Hematopoietic multipotent progenitor cell treated with erythropoietin and hydrocortisone succinate and interleukin-3 and kit ligand, for 6 days (in vitro differentiated cells): ENCODE results near the gene PIP4K2B.
A peak's percentile ranks its signal among the peaks of the same experiment; 100 is the strongest.

ENCODE experiments used
- DNase-seq: peaks from one replicate; pipeline ENCODE4 v3.0.0-alpha.2; 2015

Gene PIP4K2B

DNA sequence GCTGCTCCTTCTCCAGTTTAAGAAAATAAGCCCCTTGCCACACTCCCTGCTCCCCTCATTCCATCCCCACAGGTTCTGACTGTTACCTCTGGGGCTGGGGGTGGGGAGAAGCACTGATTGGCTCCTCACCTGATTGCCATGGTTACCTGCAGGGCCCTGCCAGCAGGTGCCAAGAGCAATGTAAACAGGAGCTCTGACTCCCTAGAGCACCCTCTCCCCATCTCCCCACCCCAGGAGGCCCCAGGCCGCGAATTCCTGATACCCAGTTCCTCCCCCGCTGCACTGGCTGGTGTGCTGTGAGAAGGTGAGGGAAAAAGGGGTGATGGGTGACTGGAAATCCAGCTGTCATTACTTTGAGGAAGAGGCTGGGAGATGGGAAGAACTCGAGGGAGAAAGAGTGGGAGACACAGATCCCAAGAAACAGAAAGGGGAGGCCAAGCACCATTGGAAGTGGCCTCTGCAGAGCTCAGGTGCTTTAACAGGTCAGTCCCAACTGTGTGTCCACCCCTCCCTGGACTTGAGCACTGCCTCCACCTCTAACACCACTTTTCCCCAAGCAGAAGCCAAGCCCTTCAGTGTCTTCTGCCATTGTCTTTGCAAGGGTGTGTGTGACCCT is 55.7 kb downstream of the PIP4K2B start:
- no peak for DNase-seq

DNA sequence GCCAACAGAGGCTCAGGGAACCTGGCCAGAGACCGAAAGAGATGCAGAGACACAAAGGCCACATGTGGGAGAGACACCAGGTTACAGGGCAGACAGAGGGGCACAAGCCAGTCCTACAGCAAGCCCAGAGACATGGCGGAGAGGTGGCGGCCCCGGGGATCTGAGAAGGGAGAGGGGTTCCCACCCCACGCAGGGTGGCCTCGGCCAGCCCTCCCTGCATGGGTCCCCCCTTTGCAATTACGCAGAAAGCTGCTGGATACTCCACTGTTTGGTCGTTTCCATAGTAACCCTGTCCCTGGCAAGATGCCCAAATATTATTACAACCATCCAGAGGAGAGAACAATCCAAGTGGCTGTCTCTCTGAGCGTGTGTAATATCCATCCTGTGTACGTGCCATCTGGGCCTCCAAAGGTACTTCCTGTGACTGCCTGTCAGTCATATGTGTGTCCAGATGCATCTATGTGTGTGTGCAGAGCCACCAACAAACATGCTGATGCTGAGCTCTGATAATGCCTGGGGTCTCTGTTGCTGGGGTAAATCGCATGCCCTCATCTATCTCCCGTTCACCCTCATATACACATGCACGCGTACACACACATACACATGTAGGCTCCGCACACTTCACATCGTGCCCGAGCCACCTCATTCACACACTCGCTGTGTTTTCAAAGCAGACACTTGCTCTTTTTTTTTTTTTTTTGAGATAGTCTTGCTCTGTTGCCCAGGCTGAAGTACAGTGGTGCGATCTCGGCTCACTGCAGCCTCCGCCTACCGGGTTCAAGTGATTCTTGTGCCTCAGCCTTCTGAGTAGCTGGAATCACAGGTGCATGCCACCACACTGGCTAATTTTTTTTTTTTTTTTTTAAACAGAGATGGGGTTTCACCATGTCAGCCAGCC is 56.7 kb downstream of the PIP4K2B start:
- DNase-seq = no peak

DNA sequence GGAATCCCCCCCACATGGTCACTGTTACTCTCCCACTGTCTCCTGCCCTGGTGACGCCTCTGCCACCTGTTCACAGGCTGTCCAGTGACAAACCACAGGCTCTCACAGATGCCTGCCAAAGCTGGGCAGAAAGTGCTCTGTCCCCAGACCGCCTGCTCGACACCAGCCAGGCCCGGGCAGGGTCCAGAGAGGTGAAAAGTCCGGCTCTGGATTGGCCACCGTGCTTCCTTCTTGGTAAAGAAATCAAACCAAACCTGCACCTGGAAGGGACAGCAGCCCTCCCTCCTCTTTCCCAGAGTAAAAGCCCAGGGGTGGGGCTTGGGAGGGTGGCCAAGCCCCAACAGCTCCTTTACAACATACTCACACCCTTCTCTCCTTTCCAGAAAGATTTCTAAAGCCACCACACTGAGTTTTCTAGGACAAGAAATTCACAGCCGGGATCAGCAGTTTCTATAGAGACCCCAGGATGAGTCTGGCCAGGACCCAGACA is 57.4 kb downstream of the PIP4K2B start:
- no peak for DNase-seq

DNA sequence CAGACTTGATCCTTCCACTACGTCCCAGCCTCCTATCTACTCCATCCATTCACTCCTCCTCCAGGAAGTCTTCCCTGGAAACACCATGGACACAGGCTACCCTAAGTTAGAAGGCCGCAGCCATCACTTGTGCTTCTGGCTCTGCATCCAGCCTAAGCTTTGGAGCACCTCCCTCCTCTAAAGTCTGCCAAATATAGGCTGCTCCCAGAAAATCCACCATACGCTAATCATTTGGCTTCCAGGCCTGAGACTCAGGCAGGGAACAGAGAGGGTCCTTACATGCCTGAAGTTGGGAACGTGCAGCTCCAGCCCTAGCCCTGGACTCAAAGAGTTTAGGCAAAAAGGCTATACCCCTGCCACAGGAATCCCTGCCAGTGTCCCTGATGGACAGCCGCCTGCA is 57.9 kb downstream of the PIP4K2B start:
- no peak for DNase-seq

DNA sequence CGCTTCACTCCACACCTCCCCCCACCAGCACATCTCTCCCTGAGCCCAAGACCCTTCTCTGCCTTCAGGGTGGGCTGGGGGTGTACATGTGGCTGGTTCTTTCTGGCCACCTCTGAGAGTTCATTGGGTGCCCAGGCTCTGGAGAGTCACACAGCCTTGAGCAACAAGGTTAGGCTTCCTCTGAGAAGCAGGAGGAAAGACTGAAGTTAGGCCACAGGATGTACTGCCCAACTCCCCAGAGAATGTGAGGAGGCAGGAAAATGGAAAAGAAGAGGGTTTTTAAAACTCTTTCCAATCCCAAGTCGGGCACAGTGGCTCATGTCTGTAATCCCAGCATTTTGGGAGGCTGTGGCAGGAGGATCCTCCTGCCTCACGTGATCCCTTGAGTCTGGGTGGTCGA is 58.5 kb downstream of the PIP4K2B start:
- DNase-seq = no peak

DNA sequence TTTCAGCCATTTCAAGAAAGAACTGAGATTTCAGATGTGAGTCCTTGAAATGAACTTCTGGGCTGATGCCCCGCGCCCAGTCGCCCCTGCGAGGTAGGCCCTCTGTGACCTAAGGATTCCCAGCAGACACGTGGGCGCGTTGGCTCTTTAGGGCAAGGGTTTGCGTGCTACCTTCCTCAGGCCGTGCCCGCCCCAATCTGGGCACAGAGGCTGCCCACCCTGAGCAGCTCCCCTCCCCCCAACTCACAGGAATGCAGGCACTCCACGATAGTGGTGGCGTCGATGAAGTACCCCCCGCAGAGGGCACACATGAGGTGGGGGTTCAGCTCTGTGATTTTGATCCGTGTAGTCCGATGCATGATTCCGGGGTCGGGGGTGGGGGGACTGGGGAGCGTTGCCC is 59.3 kb downstream of the PIP4K2B start:
- DNase-seq = no peak

DNA sequence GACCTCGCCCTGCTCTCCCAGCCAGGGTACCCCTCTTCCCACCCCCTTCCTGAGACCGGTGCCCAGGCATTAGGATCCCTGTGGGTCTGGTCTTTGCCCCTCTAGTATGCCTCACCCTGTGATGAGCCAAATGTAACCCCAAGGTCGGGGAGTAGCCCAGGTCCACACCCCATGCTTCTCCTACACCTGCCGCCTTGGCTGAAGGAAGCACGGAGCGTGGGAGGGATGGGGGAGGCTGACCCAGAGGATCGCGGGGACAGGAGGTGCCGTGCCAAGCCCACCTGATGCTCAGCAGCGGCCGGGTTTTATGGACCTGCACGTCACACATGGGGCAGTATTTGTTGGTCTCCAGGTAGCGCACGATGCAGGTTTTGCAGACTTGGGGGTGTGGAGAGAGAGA is 60.1 kb downstream of the PIP4K2B start:
- DNase-seq = no peak

DNA sequence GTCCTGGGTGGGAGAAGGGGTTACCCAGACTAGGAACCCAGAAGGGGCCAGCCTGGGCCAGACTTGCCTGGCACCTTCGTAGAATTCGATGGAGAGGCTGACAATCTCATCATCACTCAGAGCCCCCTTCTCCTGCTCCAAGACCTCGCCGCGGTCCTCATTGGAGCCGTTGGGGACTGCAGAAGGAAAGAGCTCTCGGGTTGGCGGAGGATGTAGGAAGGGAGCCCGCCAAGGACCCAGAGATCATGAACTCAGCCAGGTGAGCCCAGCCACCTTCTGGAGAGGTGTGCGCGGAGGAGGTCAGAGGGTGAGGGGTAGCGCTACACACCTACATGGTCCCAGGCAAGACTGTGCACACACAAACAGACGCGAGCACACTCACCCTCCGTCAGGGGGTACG is 60.7 kb downstream of the PIP4K2B start:
- no peak for DNase-seq

DNA sequence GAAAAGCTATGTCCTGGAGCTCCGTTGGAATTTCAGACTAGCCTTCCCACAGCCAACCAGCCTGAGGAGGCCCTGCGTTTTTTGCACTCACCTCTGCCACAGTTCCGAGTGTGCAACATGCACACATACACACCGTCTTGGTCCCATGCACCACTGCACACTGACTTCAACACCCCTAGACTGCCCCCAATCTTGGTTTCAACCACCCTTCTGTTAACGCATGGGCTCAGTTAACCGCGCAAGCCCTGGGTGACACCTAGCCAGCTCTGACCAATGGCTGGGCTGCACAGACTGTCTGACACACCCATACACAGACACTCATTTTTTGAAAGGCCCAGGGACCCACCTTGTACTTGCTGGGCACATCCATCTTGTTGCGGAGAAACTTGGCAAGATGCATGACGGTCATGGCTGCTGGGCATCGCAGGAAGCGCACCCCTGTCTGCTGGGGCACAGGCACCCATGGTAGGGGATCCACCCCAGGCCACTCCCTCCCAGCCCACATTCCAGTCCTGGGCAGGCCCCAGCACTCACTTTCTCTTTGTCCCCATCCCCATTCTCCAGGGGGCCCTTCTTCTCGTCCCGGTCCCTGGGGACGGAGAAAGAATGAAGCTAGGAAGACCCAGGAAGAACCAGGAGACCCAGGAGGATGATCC is 61.2 kb downstream of the PIP4K2B start:
- no peak for DNase-seq

DNA sequence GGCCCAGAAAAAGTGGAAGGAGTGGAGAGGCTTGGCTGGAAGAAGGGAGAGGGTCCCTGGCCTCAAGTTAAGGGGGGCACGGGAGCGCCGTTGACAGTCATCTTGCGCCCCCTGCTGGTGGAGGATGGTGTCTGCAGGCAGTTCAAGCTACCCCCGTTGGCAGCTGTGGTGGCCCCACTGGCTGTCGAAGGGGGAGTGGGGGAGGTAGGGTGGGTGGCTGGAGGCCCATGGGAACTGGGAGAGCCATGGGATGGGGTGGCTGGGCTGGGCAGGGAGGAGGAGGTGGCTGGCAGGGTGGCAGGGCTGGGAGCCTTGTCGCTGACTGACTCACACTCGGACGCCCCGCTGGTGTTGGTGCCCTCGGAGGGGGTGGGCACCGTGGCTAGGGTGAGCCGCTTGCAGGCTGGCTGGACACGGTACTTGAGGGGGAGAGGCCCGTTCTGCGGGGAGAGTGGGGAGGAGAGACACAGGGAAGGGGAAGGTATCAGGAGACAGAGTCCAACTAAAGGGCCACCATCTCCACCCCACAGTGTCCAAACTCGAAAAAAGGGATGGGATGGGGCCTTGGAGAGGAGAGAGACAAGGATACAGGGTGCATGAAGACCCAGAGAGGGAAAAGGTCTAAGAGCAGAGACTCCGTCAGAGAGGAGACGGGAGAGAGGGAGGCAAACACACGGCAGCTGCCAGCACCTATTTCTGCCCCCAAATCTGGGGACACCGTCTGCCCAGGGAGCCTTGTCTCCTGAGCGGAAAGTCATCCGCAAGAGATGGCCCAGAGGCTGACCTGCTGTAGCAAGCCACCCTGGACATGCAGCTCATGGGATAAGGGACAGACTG is 64.0 kb downstream of the PIP4K2B start:
- DNase-seq = peak; percentile 75

DNA sequence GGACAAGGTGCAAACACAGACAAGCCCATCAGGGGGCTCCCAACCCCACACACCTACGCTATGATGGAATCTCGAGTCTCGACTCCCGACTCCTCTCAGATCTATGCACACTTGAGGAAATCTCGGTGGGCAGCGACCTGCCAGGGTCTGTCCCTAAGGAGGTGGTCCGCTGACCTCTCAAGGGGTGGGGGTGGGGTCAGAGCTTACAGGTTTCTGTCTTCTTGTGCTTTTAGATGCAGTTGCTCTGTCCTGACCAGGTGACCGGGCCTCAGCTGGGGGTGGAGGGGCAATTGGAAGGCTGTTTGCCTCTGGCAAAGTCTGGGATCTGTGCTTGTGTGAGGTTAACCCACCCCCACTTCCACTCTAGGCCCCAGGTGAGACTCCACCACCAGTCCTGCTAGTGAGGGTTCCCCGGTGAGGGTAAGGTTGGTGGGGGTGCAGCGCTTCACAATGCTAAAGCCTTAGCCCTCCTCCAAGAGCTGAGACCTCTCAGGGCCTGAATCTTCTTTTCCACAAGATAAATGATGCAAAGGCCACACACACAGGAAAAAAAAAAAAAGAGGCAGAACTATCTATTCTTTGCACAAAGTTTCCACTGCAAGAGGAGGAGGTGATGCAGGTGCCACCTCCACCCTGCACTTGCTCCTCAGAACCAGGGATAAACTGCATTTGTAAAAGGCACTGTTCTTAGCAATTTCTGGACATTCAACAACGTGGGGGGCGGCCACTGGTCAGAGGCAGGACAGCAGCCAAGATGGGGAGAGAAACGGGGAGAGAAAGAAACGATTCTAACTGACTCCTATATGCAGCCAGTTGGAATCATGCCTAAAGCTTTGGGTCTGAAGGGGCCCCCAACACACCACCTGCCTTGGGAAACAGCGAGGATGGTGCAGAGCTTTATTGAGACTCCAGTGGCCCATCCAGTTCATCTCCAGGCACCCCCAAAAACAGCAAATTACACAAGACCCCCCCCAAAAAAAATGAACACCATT is 65.1 kb downstream of the PIP4K2B start:
- DNase-seq = peak; percentile 45

DNA sequence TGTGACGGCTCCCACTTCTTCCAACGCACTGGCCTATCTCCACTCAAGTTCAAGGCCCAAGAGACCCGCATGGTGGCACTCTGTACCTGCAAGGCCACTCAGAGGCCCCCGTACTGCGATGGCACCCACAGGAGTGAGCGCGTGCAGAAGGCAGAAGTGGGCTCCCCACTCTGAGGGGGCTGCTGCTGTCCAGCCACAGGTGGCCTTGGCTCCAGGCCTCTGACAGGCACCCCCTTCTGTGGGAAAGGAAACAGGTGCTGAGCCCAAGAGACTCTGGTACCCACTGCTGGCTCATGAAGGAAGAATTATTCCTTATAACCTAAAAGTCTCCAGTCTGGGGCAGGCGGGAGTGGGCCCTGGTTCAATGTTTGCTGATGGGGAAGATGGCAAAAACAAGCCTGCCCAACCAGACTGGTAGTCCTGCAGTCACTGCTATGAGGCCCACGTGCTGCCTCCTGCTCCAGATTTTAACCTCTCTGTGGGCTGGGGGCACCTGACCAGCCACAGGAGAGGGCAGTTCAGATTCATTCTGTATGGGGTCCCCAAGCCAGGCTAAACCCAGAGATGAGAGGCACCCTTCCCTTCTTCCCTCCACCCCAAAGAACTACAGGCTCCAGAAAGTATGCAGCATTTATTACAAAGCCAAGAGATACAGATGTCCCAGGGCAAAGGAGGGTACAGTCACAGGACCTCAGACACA is 65.9 kb downstream of the PIP4K2B start:
- no peak for DNase-seq

DNA sequence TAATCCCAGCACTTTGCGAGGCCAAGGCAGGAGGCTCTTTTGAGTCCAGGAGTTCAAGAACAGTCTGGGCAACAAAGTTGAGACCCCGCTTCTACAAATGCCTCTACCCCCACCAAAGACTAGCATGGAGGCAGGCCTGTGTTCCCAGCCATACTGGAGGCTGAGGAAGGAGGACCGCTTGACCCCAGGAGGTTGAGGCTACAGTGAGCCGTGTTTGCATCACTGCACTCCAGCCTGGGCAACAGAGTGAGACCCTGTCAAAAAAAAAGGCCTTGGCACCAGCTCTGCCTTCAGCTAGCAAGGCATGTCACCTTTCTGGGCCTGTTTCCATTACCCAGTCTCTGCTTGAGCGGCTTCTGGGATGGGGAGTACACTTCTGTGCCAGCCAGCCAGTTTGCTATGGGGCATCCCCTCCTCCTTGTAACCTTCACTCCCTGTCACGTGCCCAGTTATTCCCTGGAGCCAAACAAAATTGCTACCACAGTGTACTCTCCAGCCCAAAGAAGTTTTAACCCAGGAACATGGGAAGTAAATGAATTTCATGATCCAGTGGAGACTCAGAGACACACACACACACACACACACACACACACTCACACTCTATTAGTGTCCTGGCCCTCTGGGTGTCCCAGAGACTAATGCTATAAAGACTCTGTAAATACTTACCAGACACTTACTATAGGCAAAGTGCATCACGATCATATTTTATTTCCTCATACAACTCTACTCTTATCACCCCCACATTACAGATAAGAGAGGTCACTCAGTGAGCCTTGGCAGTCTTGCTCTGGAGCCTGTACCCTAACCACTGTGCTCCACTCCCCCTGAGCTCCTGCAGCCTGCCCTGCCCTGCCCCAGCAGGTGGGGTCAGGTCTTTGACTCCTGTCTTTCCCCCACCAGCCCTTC is 66.7 kb downstream of the PIP4K2B start:
- peak; percentile 58 for DNase-seq

DNA sequence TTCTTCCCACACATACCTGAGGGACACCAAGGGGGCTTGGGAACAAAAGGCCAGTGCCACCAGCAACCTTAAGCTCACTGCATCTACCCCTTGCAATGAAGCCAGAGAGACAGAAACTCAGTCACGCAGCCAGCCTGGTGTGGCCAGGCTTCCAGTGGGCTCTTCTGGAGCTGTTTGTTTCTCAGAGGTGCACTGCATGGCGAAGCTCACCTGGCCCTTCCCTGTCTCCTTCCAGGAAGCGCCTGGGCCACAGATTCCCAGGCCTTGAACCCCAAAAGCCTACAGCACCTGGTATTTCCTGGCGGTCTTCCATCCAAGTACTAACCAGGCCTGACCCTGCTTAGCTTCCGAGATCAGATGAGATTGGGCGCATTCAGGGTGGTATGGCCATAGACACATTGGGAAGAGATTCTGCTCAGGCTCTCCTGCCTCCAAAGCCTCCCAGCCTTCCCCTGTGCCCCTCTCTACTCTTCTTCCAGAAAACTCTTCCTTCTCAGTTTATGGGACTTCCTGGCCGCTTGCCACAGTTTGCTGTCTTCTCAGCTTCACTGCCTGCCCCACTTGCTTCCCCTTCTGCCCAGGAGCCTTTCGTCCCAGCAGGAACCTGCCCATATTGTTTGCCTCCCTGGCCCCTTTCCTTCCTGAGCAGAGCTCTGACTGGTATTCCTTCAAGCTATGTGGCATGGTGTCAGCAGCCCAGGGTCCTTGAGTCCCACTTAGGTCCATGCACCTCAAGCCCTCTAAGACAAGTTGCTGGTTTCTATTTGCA is 67.6 kb downstream of the PIP4K2B start:
- no peak for DNase-seq

DNA sequence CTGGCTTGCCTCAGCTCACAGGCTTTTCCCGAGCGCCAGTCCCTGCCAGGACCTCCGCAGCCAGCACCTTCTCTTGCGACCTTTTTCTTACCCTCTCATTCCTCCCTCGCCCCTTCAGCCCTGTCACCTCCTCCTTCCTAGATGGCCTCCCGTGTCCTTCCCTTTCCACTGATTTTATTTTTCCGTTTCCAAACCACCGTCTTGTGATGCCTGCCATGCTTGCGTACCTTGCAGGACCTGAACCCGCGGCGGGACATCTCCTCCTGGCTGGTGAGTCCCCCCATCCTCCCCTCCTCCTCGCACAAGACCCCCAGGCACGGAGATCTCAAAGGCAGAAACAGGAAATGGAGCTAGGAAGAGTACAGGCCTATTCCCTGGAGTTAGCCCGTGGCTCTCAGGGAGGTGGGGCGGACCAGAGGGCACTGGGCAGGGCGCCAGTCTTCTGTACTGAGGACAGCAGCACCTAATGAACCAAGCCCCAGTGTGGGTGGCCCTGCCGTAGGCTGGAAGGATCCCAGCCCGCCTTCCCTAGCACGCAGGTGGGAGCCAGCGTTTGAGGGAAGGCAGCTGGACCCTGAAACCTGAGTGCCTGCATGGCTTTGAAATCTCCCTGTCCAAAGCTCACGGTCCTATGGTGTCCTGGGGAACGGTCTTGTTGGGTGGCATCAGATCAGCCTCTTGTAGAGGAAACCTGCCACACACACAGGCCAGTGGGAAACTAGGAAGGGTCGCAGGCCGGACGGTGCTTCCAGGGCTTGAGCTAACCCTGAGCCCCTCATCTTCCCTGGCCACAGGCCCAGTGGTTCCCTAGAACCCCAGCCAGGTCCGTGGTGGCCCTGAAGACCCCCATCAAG is 68.6 kb downstream of the PIP4K2B start:
- DNase-seq = peak; percentile 75

DNA sequence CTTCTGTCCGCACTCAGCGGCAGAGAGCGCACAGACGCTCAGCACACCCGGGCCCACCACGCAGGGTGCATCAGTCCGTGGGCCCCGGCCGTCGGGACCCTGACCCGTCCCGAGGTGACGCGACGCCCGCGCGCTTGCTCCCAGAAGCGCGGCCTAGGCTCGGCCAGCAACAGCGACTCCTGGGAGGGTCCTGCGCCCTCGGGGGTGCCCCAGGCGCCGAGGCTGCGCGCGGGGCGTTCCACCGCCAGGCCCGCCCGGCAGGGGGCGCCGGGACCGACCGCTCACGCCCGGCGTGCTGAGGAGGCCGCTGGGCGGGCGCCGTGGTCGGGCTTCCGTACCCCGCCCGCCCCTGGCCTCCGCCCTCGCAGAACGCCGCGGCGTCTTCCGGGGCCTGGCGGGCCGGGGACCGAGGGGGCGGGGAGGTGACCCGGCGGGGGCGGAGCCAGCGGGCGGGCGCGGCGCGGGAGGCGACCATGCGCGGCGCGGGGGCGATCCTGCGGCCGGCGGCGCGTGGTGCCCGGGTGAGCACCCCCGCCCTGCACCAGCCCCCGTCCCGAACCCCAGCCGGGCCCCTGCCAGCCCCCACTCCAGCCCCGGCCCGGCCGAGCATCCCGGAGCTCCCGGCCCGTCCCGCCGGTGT is 69.3 kb downstream of the PIP4K2B start, which contains the start of gene CISD3:
TSS of gene CISD3 (plus strand) at position 456 of the 640 bp plus-strand sequence. CDS start at position 474, 18 bp downstream.
- DNase-seq = peak; percentile 94

DNA sequence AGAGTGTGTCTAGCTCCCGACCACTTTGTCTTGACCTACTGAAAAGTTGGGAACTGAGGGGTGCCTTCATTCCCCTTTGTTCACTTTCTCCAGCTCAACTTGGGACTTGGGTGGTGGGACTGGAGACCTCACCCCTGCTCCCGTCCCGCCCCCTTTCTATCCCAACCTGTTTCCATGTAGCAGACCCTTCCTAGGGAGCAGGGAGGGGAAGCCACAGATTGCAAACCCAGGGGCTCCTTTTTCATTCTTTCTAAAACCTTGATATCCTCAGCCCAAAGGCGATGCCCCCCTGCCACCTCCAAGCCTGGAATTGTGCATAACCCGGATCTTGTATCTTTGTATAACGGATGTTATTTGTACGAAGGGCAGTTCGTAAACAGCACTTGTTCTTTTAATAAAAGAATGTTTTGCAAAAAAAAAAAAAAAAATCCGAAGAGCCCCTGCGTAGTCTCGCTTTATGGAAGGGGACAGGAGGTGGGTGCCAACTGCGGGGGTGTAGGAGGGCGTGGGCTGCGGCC is 69.9 kb downstream of the PIP4K2B start:
- no peak for DNase-seq
